Measurements from ENCODE around the gene CDK5RAP3.
"Not testable (repeated sequence)": the region's sequence is repeated elsewhere in the genome, so short reads cannot be mapped to it uniquely, and the experiment has no call there.

Gene CDK5RAP3

GRCh38 chr17:47981462-47981861, 10.5 kb downstream of the CDK5RAP3 start:
- no peak for DNase-seq (ENCODE audit: low read depth)
- Histone ChIP-seq H3K27me3 (replicated peaks; ENCODE audit: control insufficient read depth, insufficient read depth, low read length) (no peaks in the 10 kb centered on the region), H3K36me3 (ENCODE audit: control insufficient read depth, insufficient read depth, low read length, severe bottlenecking) (peaks cover 60% of the 10 kb centered on the region), H3K4me1 (ENCODE audit: control insufficient read depth, insufficient read depth, low read length) (no peaks in the 10 kb centered on the region), H3K4me3 (ENCODE audit: low read length) (no peak overlapping the region), H3K9ac (ENCODE audit: low read length) (no peak overlapping the region), H3K9me3 (ENCODE audit: control insufficient read depth, low read length) (no peaks in the 10 kb centered on the region)

DNA sequence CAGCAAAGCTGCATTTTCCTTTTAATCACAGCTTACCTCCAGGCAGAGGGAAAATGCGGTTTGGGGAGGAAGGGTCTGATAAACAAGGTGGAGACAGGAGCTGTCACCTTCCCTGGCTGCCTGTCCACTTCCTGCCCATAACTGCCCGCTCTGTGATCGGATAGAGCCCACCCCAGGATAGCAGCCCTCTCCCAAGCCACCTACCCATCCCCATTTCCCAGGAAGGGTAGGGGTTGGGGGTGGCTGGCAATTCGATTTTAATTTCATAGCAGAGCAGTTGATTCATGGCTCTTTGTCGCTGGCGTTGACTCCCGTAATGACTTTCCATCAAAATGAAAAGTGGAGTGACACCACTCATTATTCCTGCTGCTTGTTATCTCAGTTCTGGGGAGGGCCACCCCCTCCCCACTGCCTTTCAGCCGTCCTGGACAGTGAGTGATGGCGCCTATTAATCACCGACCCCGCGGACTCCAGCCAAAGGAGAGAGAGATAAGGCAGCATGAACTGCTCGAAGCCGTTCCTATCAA, 11.2 kb downstream of the CDK5RAP3 start:
- H3K36me3 ChIP-seq (ENCODE audit: control insufficient read depth, insufficient read depth, low read length, severe bottlenecking), result peaks cover 55% of the 10 kb centered on the region
- DNase-seq (ENCODE audit: low read depth), result no peak

GRCh38 chr17:47982645-47983390, 11.9 kb downstream of the CDK5RAP3 start:
- no peaks in the 10 kb centered on the region for H3K4me1 ChIP-seq (ENCODE audit: control insufficient read depth, insufficient read depth, low read length)
- H3K4me3 ChIP-seq (ENCODE audit: low read length), result no peak overlapping the region
- H3K27me3 ChIP-seq (replicated peaks; ENCODE audit: control insufficient read depth, insufficient read depth, low read length), result no peaks in the 10 kb centered on the region
- no peak overlapping the region for H3K9ac ChIP-seq (ENCODE audit: low read length)
- peaks cover 49% of the 10 kb centered on the region for H3K36me3 ChIP-seq (ENCODE audit: control insufficient read depth, insufficient read depth, low read length, severe bottlenecking)
- no peaks in the 10 kb centered on the region for H3K9me3 ChIP-seq (ENCODE audit: control insufficient read depth, low read length)
- no peak for DNase-seq (ENCODE audit: low read depth)

More for the DNA sequence above, 11.2 kb downstream of the CDK5RAP3 start:
- Histone ChIP-seq H3K9ac (ENCODE audit: low read length) (no peak overlapping the region), H3K9me3 (ENCODE audit: control insufficient read depth, low read length) (no peaks in the 10 kb centered on the region), H3K4me1 (ENCODE audit: control insufficient read depth, insufficient read depth, low read length) (no peaks in the 10 kb centered on the region), H3K27me3 (replicated peaks; ENCODE audit: control insufficient read depth, insufficient read depth, low read length) (no peaks in the 10 kb centered on the region), H3K4me3 (ENCODE audit: low read length) (no peak overlapping the region)

GRCh38 chr17:47983492-47984223, 12.7 kb downstream of the CDK5RAP3 start:
- Histone ChIP-seq H3K36me3 (ENCODE audit: control insufficient read depth, insufficient read depth, low read length, severe bottlenecking) (peaks cover 43% of the 10 kb centered on the region), H3K9me3 (ENCODE audit: control insufficient read depth, low read length) (no peaks in the 10 kb centered on the region), H3K4me1 (ENCODE audit: control insufficient read depth, insufficient read depth, low read length) (no peaks in the 10 kb centered on the region), H3K27me3 (replicated peaks; ENCODE audit: control insufficient read depth, insufficient read depth, low read length) (no peaks in the 10 kb centered on the region), H3K4me3 (ENCODE audit: low read length) (no peak overlapping the region), H3K9ac (ENCODE audit: low read length) (no peak overlapping the region)
- DNase-seq (ENCODE audit: low read depth), result peak; percentile 20

DNA sequence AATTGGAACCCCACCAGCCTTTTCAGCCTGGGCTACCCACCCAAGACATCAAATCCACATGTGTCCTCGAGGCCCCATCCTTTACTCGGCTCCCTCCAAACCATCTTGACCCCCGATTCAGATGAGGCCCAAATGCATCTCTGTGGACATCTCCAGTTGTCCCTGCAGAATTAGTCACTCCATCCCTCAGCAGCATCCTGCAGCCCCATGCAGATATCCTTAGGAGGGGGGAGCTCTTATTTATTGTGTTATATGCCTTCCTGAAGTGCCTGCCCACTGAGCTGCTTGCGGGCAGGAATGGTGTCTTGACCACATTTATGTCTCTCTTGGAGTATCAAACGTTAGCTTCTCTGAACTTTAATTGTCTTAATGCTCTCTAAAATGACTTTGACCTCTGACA, 15.6 kb downstream of the CDK5RAP3 start:
- H3K36me3 ChIP-seq (ENCODE audit: control insufficient read depth, insufficient read depth, low read length, severe bottlenecking), result peaks cover 15% of the 10 kb centered on the region
- no peaks in the 10 kb centered on the region for H3K4me1 ChIP-seq (ENCODE audit: control insufficient read depth, insufficient read depth, low read length)
- no peaks in the 10 kb centered on the region for H3K9me3 ChIP-seq (ENCODE audit: control insufficient read depth, low read length)
- H3K27me3 ChIP-seq (replicated peaks; ENCODE audit: control insufficient read depth, insufficient read depth, low read length), result no peaks in the 10 kb centered on the region
- H3K9ac ChIP-seq (ENCODE audit: low read length), result no peak overlapping the region
- no peak for DNase-seq (ENCODE audit: low read depth)
- no peak overlapping the region for H3K4me3 ChIP-seq (ENCODE audit: low read length)

DNA sequence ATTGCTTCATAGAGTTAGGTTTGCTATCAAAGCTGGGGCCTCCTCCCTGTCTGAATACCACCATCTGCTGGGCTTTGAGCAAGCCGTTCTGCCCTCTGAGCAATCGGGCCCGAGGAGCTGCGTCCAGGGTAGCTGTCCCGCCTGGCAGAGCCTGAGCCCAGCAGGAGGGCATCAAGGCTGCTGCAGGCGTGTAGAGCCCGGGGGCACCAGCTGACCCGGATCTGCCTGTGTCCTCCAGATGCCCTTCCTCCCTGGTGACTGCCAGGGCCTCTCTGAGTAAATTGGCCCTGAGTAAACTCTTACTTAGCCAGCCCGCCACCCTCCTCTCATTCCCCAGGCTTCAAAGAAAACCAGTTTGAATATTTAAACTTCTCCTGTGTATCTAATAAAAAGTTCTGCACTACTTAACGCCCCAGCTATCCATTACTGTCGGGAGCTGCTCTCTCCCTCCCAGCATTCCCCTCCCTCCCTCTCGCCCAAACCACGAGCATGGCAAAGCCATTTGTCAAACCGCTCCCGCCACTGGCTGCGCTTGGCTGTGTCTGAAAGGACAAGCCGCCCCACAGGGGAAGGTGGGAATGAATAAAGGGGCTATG, 16.4 kb downstream of the CDK5RAP3 start:
- DNase-seq (ENCODE audit: low read depth), result peak; percentile 49
- H3K9ac ChIP-seq (ENCODE audit: low read length), result no peak overlapping the region

DNA sequence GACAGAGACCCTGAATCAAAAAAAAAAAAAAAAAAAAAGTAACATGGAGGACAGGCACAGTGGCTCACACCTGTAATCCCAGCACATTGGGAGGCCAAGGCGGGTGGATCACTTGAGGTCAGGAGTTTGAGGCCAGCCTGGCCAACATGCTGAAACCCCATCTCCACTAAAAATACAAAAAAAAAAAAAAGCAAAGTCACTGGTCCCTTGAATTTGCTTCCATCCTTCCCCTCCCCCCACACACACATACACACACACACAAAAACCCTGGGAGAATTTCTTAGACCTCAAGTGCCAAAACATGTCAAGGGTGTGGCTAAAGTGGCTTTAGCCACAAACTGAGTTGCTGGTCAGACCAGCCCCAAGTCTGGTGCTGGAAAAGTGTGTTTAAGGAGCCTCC, 17.5 kb downstream of the CDK5RAP3 start:
- H3K4me1 ChIP-seq (ENCODE audit: control insufficient read depth, insufficient read depth, low read length); H3K27me3 ChIP-seq (replicated peaks; ENCODE audit: control insufficient read depth, insufficient read depth, low read length); DNase-seq (ENCODE audit: low read depth); H3K4me3 ChIP-seq (ENCODE audit: low read length); H3K9ac ChIP-seq (ENCODE audit: low read length); H3K36me3 ChIP-seq (ENCODE audit: control insufficient read depth, insufficient read depth, low read length, severe bottlenecking); H3K9me3 ChIP-seq (ENCODE audit: control insufficient read depth, low read length): not testable (repeated sequence)

More for the DNA sequence above, 16.4 kb downstream of the CDK5RAP3 start:
- H3K36me3 ChIP-seq (ENCODE audit: control insufficient read depth, insufficient read depth, low read length, severe bottlenecking), result peaks cover 6% of the 10 kb centered on the region
- no peaks in the 10 kb centered on the region for H3K4me1 ChIP-seq (ENCODE audit: control insufficient read depth, insufficient read depth, low read length)
- H3K4me3 ChIP-seq (ENCODE audit: low read length), result no peak overlapping the region
- no peaks in the 10 kb centered on the region for H3K27me3 ChIP-seq (replicated peaks; ENCODE audit: control insufficient read depth, insufficient read depth, low read length)
- no peaks in the 10 kb centered on the region for H3K9me3 ChIP-seq (ENCODE audit: control insufficient read depth, low read length)

DNA sequence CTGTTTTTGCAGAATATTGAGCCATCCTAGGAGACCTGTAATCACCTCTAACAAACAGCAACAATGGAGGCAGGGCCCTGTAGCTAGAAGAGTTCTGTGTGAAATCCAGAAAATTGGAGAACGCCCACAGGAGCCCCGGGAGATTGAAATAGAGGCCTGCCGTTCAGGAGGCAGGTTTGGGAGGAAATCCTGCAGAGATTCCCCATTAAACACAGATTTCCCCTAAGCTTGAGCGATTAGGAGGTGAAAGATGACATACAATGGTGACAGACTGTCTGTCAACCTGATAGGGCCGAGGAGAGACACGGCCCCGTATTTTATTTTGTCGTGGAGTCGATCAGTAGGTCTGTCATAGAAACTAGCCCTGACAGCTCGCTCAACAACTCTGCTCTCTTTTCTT, 18.2 kb downstream of the CDK5RAP3 start:
- Histone ChIP-seq H3K4me3 (ENCODE audit: low read length) (no peak overlapping the region), H3K9ac (ENCODE audit: low read length) (no peak overlapping the region), H3K9me3 (ENCODE audit: control insufficient read depth, low read length) (no peaks in the 10 kb centered on the region), H3K27me3 (replicated peaks; ENCODE audit: control insufficient read depth, insufficient read depth, low read length) (no peaks in the 10 kb centered on the region), H3K36me3 (ENCODE audit: control insufficient read depth, insufficient read depth, low read length, severe bottlenecking) (no peaks in the 10 kb centered on the region), H3K4me1 (ENCODE audit: control insufficient read depth, insufficient read depth, low read length) (no peaks in the 10 kb centered on the region)
- DNase-seq (ENCODE audit: low read depth), result no peak

GRCh38 chr17:47989700-47990099, 18.8 kb downstream of the CDK5RAP3 start:
- H3K9ac ChIP-seq (ENCODE audit: low read length), result no peak overlapping the region
- H3K4me3 ChIP-seq (ENCODE audit: low read length), result no peak overlapping the region
- H3K4me1 ChIP-seq (ENCODE audit: control insufficient read depth, insufficient read depth, low read length), result no peaks in the 10 kb centered on the region
- no peaks in the 10 kb centered on the region for H3K36me3 ChIP-seq (ENCODE audit: control insufficient read depth, insufficient read depth, low read length, severe bottlenecking)
- no peak for DNase-seq (ENCODE audit: low read depth)
- no peaks in the 10 kb centered on the region for H3K27me3 ChIP-seq (replicated peaks; ENCODE audit: control insufficient read depth, insufficient read depth, low read length)
- no peaks in the 10 kb centered on the region for H3K9me3 ChIP-seq (ENCODE audit: control insufficient read depth, low read length)

DNA sequence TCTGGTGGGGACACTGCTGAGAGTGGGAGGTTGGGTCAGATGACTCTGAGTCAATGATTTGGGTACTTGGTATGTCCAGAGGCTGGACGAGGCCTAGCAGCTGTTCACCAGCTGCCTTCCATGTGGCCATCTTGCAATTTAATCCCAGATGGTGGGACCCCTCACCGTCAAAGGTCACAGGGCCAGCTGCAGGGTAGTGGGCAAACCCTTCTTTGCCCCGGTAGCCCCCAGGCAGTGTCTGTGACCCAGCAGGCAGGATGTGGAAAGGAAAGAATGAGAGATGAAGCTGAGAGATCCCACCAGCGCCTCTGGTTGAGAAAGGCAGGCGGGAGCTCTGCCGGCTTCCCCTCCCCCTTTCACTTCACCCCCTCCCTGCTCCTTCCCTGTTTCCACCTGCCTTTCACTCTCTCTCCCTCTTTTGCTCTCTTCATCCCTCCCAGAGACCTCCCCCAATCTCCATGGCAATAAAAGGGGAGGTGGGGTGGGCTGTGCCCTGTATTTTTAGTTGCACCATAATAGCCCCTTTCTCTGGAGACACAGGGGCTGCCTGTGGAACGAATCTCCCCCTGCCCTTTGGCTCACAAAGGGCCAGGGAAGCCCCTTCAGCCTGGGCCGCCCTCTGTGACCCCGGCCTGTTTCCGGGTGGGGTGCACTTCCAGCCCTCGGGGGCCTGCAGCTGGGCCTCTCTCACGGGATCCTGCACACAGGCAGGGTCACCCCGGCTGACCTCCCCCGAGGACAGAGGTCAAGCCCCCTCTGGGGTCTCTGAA, 20.2 kb downstream of the CDK5RAP3 start:
- Histone ChIP-seq H3K27me3 (replicated peaks; ENCODE audit: control insufficient read depth, insufficient read depth, low read length) (peaks cover 6% of the 10 kb centered on the region), H3K9ac (ENCODE audit: low read length) (no peak overlapping the region), H3K9me3 (ENCODE audit: control insufficient read depth, low read length) (no peaks in the 10 kb centered on the region), H3K36me3 (ENCODE audit: control insufficient read depth, insufficient read depth, low read length, severe bottlenecking) (no peaks in the 10 kb centered on the region), H3K4me1 (ENCODE audit: control insufficient read depth, insufficient read depth, low read length) (no peaks in the 10 kb centered on the region), H3K4me3 (ENCODE audit: low read length) (no peak overlapping the region)
- no peak for DNase-seq (ENCODE audit: low read depth)

DNA sequence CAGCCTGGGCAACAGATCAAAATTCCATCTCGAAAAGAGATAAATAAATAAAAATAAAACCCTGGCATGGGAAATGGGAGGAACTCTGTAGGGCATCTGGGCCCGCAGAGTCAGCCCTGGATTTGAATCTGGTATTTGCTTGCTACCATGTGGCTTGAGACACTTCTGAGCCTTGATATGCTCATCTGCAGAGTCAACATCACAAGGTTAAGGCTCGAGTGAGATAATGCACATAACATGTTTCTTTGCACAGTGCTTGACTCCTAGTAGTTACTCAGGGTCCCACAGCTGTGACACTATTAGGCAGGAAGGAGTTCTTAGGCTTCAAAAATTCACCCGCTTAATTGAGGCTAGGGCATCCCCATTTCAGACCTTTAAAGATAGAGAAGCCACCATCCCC, 21.3 kb downstream of the CDK5RAP3 start:
- no peak overlapping the region for H3K4me3 ChIP-seq (ENCODE audit: low read length)
- no peaks in the 10 kb centered on the region for H3K36me3 ChIP-seq (ENCODE audit: control insufficient read depth, insufficient read depth, low read length, severe bottlenecking)
- peaks cover 6% of the 10 kb centered on the region for H3K27me3 ChIP-seq (replicated peaks; ENCODE audit: control insufficient read depth, insufficient read depth, low read length)
- no peaks in the 10 kb centered on the region for H3K4me1 ChIP-seq (ENCODE audit: control insufficient read depth, insufficient read depth, low read length)
- H3K9ac ChIP-seq (ENCODE audit: low read length), result no peak overlapping the region
- DNase-seq (ENCODE audit: low read depth), result no peak
- no peaks in the 10 kb centered on the region for H3K9me3 ChIP-seq (ENCODE audit: control insufficient read depth, low read length)

All from adipocyte (in vitro differentiated cells).